ENCODE results near the gene PPP1R18.

DNA sequence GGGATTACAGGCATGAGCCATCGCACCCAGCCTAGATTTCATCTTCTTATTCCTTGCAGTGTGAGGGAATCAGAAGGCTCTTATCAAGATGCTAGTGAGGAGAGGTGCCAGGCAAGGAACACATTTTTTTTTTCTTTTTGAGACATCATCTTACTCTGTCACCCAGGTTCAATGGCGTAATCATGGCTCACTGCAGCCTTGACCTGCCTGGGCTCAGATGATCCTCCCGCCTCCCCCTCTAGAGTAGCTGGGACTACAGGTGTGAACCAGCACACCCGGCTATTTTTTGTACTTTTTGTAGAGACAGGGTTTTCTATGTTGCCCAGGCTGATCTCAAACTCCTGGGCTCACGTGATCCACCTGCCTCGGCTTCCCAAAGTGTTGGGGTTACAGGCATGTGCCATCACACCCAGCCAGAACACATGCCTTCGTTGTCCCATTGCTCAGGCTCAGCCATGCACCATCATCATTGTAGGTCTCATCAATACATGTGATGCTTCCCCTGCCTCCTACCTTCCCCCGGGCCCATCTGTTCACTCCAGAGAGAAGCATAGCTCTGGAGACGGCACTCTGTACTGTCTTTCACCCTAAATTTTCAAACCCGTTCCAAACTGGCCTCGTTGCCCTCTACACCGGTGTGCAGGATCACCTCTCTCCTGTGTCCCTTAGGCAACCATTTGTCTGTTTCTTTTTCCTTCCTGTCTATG lies 45.9 kb upstream of the PPP1R18 start:
- TF ChIP-seq, protein P1, sequence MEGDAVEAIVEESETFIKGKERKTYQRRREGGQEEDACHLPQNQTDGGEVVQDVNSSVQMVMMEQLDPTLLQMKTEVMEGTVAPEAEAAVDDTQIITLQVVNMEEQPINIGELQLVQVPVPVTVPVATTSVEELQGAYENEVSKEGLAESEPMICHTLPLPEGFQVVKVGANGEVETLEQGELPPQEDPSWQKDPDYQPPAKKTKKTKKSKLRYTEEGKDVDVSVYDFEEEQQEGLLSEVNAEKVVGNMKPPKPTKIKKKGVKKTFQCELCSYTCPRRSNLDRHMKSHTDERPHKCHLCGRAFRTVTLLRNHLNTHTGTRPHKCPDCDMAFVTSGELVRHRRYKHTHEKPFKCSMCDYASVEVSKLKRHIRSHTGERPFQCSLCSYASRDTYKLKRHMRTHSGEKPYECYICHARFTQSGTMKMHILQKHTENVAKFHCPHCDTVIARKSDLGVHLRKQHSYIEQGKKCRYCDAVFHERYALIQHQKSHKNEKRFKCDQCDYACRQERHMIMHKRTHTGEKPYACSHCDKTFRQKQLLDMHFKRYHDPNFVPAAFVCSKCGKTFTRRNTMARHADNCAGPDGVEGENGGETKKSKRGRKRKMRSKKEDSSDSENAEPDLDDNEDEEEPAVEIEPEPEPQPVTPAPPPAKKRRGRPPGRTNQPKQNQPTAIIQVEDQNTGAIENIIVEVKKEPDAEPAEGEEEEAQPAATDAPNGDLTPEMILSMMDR (conservative IDR thresholded peaks at IDR 0.05; ENCODE audit: low read depth, low read length), result no peak
- TF ChIP-seq EZH2phosphoT487 (IDR thresholded peaks at IDR 0.05; ENCODE audit: borderline replicate concordance, low read length) (no peak), EZH2 (IDR thresholded peaks at IDR 0.05; ENCODE audit: low read length, unreplicated experiment) (no peak)

All from PC-3 (cell line).